NT2/D1 (cell line): ENCODE data around the gene CDC42EP3.

Experiments
- SUZ12 ChIP-seq: IDR thresholded peaks from 2 replicates; pipeline ENCODE4 v1.6.1; 2011; ENCODE audit not compliant: insufficient read length, insufficient read depth; ENCODE audit errors: extremely low read depth
- YY1 ChIP-seq: IDR thresholded peaks from 2 replicates; pipeline ENCODE4 v1.6.1; 2011; ENCODE audit not compliant: insufficient read length, insufficient read depth
- ZNF274 ChIP-seq: IDR thresholded peaks from 2 replicates; pipeline ENCODE4 v1.6.1; 2011; ENCODE audit warnings: mild to moderate bottlenecking, low read depth, low read length

- no peak for TF ChIP-seq ZNF274
- no peak for TF ChIP-seq YY1
- no peak for TF ChIP-seq SUZ12
These were observed 57.2 kb downstream of the CDC42EP3 start for GRCh38 chr2:37614061-37614738.
